ENCODE results near the gene ASB10. TPM values are rescaled to one million over a fixed set of nuclear protein-coding genes. Genes with fewer than 3 reads are reported as not detected.

ASB10 gene
- total and polyA plus RNA-seq, 2 of the 8 experiments (the other 6 are each of a cell fraction or from before 2014, with no cell fraction given), result not detected

DNA sequence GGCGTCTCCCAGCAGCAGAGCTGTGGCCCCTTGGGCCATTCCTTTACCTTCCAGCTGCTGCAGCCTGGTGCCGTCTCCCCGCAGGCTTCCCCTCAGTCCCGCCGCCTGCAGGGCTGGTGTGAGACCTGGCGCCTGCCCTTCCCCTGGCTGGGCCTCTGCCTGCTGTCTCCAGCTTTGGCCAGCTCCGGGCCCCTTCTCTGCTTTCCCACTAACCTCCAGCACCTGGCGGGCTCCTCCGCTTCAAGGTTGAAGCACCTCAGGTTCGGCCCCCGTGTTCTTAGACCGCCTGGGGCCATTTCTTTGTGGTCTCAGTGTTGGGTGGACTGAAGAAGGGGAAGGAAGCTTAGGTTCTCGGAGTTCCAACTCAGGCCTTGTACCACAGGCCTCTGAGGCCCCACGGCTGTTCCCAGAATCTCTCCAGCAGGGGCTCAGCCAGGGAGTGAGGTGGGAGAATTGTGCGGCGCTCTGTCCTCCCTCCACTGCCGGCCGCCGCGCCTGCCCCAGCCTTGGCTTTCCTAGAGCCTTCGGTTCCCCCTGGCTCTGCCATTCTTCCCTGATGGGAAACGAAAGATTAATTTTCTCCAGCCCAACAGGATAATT, 49.9 kb downstream of the ASB10 start:
- H3K9ac ChIP-seq (replicated peaks in 1 of 4; ENCODE audit: extremely low read depth in 1 of 4, low read depth in 3 of 4, low read length in 3 of 4), result no peak overlapping the region
- no peaks in the 10 kb centered on the region for H3K79me2 ChIP-seq (ENCODE audit: control insufficient read depth in 1 of 2, insufficient read depth in 2 of 2, low read length in 2 of 2)
- DNase-seq (ENCODE audit: low read depth in 1 of 2, low spot score in 2 of 2) (no peak), FAIRE-seq (no peak)
- no peak overlapping the region for H4K91ac ChIP-seq (replicated peaks; ENCODE audit: insufficient read length, low read length)
- no peak overlapping the region for H4K8ac ChIP-seq (ENCODE audit: extremely low read depth, insufficient read depth, low read length)
- no peak overlapping the region for H2BK120ac ChIP-seq (replicated peaks; ENCODE audit: low read depth, low read length)
- POLR2A ChIA-PET (ENCODE audit: partially characterized antibody), result interaction anchor here (1.0 to 3.0 kb wide), 3 partner anchors 10 to 23 kb away, joined by 3 to 8 read pairs (median 7); no protein-coding TSS in a partner anchor
- H3K4ac ChIP-seq (replicated peaks; ENCODE audit: insufficient read length, low read depth, low read length), result no peak overlapping the region
- no peak overlapping the region for H3K18ac ChIP-seq (ENCODE audit: extremely low read depth, low read length)
- H3K4me2 ChIP-seq (ENCODE audit: insufficient read depth in 1 of 2, low read depth in 2 of 2, low read length in 2 of 2), result no peak overlapping the region
- no peaks in the 10 kb centered on the region for H3K9me3 ChIP-seq (ENCODE audit: insufficient read depth in 2 of 2, low read depth in 1 of 2, low read length in 1 of 2)
- no peaks in the 10 kb centered on the region for H3K79me1 ChIP-seq (ENCODE audit: low read depth, low read length)
- H4K5ac ChIP-seq (ENCODE audit: insufficient read length, low read depth, low read length), result no peak overlapping the region
- CTCF ChIA-PET (ENCODE audit: partially characterized antibody), result interaction anchor here (0.9 to 18.9 kb wide), 12 partner anchors 10 to 151 kb away, joined by 3 to 197 read pairs (median 5); partner anchors contain the start of gene GBX1
- H2BK15ac ChIP-seq (ENCODE audit: low read length), result no peak overlapping the region
- 89% methylated on average over 21 of the region's 22 CpGs; no CpG with 5 or more reads in 1 of the 2 experiments for WGBS, 2 experiments (ENCODE audit: extremely low coverage in 1 of 2, insufficient coverage in 1 of 2, insufficient read length in 1 of 2, insufficient replicate concordance in 2 of 2, low coverage in 1 of 2, low lambda C conversion rate in 2 of 2, missing lambda C conversion rate in 1 of 2)
- H2BK5ac ChIP-seq (ENCODE audit: low read depth, low read length), result no peak overlapping the region
- no peak overlapping the region for H3K4me3 ChIP-seq (ENCODE audit: extremely low read depth in 1 of 4, insufficient read depth in 2 of 4, low read depth in 3 of 4, low read length in 4 of 4)
- peaks cover 0 to 9% (median 3%) of the 10 kb centered on the region in 4 experiments; a peak in 5 of 8 replicates for H3K36me3 ChIP-seq (ENCODE audit: control insufficient read depth in 2 of 4, insufficient read depth in 4 of 4, low read length in 3 of 4)
- H2AK5ac ChIP-seq (ENCODE audit: low read depth, low read length), result no peak overlapping the region
- H2BK20ac ChIP-seq (ENCODE audit: low read length), result no peak overlapping the region
- no peak overlapping the region for H3K56ac ChIP-seq (replicated peaks; ENCODE audit: insufficient read length, low read depth, low read length)
- peaks cover 0 to 1% (median 0%) of the 10 kb centered on the region in 4 experiments; a peak in 1 of 7 replicates for H3K27me3 ChIP-seq (replicated peaks in 1 of 4; ENCODE audit: control insufficient read depth in 3 of 4, extremely low read depth in 1 of 4, insufficient read depth in 3 of 4, low read length in 3 of 4)
- H3K27ac ChIP-seq (ENCODE audit: low read depth, low read length), result no peak overlapping the region
- no peak overlapping the region for H3K23ac ChIP-seq (ENCODE audit: insufficient read length)
- no peak overlapping the region for H2AFZ ChIP-seq (ENCODE audit: low read length)
- H3K4me1 ChIP-seq (replicated peaks in 1 of 4; ENCODE audit: control insufficient read depth in 3 of 4, insufficient read depth in 4 of 4, low read length in 3 of 4), result peaks cover 7 to 28% (median 17%) of the 10 kb centered on the region in 4 experiments
- H2BK12ac ChIP-seq (ENCODE audit: low read depth, low read length), result no peak overlapping the region
- TF ChIP-seq ASH2L (IDR thresholded peaks at IDR 0.05; ENCODE audit: low read length) (no peak), MAFK (IDR thresholded peaks at IDR 0.05; ENCODE audit: low read depth, low read length) (no peak)
- TF ChIP-seq, protein P1, sequence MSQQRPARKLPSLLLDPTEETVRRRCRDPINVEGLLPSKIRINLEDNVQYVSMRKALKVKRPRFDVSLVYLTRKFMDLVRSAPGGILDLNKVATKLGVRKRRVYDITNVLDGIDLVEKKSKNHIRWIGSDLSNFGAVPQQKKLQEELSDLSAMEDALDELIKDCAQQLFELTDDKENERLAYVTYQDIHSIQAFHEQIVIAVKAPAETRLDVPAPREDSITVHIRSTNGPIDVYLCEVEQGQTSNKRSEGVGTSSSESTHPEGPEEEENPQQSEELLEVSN (IDR thresholded peaks at IDR 0.05), result no peak; the same call in 1 of the 2 replicates
- TF ChIP-seq, protein P2, sequence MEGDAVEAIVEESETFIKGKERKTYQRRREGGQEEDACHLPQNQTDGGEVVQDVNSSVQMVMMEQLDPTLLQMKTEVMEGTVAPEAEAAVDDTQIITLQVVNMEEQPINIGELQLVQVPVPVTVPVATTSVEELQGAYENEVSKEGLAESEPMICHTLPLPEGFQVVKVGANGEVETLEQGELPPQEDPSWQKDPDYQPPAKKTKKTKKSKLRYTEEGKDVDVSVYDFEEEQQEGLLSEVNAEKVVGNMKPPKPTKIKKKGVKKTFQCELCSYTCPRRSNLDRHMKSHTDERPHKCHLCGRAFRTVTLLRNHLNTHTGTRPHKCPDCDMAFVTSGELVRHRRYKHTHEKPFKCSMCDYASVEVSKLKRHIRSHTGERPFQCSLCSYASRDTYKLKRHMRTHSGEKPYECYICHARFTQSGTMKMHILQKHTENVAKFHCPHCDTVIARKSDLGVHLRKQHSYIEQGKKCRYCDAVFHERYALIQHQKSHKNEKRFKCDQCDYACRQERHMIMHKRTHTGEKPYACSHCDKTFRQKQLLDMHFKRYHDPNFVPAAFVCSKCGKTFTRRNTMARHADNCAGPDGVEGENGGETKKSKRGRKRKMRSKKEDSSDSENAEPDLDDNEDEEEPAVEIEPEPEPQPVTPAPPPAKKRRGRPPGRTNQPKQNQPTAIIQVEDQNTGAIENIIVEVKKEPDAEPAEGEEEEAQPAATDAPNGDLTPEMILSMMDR (IDR thresholded peaks at IDR 0.05; ENCODE audit: control extremely low read depth in 1 of 3, insufficient read depth in 1 of 3, low read depth in 1 of 3, low read length in 3 of 3), result no peak
- no peaks in the 10 kb centered on the region; the same call in 1 of the 2 replicates for H3K23me2 ChIP-seq (ENCODE audit: low read depth, low read length)
- no peak overlapping the region for H3K14ac ChIP-seq (ENCODE audit: insufficient read length)
- H4K20me1 ChIP-seq (replicated peaks in 1 of 2; ENCODE audit: control insufficient read depth in 1 of 2, insufficient read depth in 2 of 2, low read length in 2 of 2), result peaks cover 10 to 22% of the 10 kb centered on the region in 2 experiments
